ENCODE measurements around the gene EIF1.
"Not testable (repeated sequence)": the region's sequence is repeated elsewhere in the genome, so short reads cannot be mapped to it uniquely, and the experiment has no call there.

The EIF1 gene

GRCh38 chr17:41688641-41689496, at the start of gene EIF1:
EIF1 (plus strand) TSS chr17:41688885; CDS start chr17:41689039, 154 bp downstream.
- peak; percentile 100 for DNase-seq (ENCODE audit: low spot score)

- no peak for DNase-seq (ENCODE audit: low spot score)
Observed at GRCh38 chr17:41638941-41639340, 49.7 kb upstream of the EIF1 start.

- no peak for DNase-seq (ENCODE audit: low spot score)
Observed at GRCh38 chr17:41639492-41640473, 48.9 kb upstream of the EIF1 start.

GRCh38 chr17:41640596-41640995, 48.1 kb upstream of the EIF1 start:
- DNase-seq (ENCODE audit: low spot score), result not testable (repeated sequence)

- DNase-seq (ENCODE audit: low spot score), result no peak
Observed at GRCh38 chr17:41642252-41643156, 46.2 kb upstream of the EIF1 start.

GRCh38 chr17:41647038-41647813, 41.5 kb upstream of the EIF1 start:
- no peak for DNase-seq (ENCODE audit: low spot score)

- peak; percentile 57 for DNase-seq (ENCODE audit: low spot score)
Observed at GRCh38 chr17:41647940-41648410, 40.7 kb upstream of the EIF1 start.

GRCh38 chr17:41648411-41649195, 40.1 kb upstream of the EIF1 start:
- DNase-seq (ENCODE audit: low spot score), result peak; percentile 57

GRCh38 chr17:41649923-41650519, 38.7 kb upstream of the EIF1 start:
- DNase-seq (ENCODE audit: low spot score), result no peak

GRCh38 chr17:41650794-41651624, 37.7 kb upstream of the EIF1 start:
- no peak for DNase-seq (ENCODE audit: low spot score)

- no peak for DNase-seq (ENCODE audit: low spot score)
Observed at GRCh38 chr17:41651625-41652460, 36.8 kb upstream of the EIF1 start.

- DNase-seq (ENCODE audit: low spot score), result no peak
Observed at GRCh38 chr17:41652461-41652970, 36.2 kb upstream of the EIF1 start.

- no peak for DNase-seq (ENCODE audit: low spot score)
Observed at GRCh38 chr17:41653421-41653820, 35.3 kb upstream of the EIF1 start.

GRCh38 chr17:41653892-41654677, 34.6 kb upstream of the EIF1 start:
- DNase-seq (ENCODE audit: low spot score), result no peak

GRCh38 chr17:41654678-41655607, 33.7 kb upstream of the EIF1 start:
- no peak for DNase-seq (ENCODE audit: low spot score)
